Activated naive CD8-positive, alpha-beta T cell treated with anti-CD3 and anti-CD28 coated beads, Interleukin-2, amount 50 U/mL, for 16 hours (primary cell): ENCODE data around the gene STAC2.

Source experiments
- DNase-seq: peaks from one replicate; pipeline ENCODE4 v3.0.0-alpha.2; 2020; ENCODE audit warnings: low read depth, low spot score

Gene STAC2

GRCh38 chr17:39231591-39232551 lies 6.1 kb upstream of the STAC2 start:
- DNase-seq = no peak

- DNase-seq = no peak
These were observed 5.4 kb upstream of the STAC2 start for GRCh38 chr17:39231091-39231561.

- no peak for DNase-seq
These were observed 4.6 kb upstream of the STAC2 start for GRCh38 chr17:39230361-39230760.

- DNase-seq = no peak
These were observed 3.6 kb upstream of the STAC2 start for GRCh38 chr17:39229274-39229913.

- no peak for DNase-seq
These were observed 1.7 kb upstream of the STAC2 start for GRCh38 chr17:39227364-39227919.

- DNase-seq = peak; percentile 46
These were observed 376 bp upstream of the STAC2 start for GRCh38 chr17:39225959-39226683.

- DNase-seq = no peak
These were observed 902 bp downstream of the STAC2 start for GRCh38 chr17:39224778-39225307.

- DNase-seq = no peak
These were observed 1.6 kb downstream of the STAC2 start for GRCh38 chr17:39223907-39224777.

- no peak for DNase-seq
These were observed 2.6 kb downstream of the STAC2 start for GRCh38 chr17:39222866-39223834.

- no peak for DNase-seq
These were observed 3.6 kb downstream of the STAC2 start for GRCh38 chr17:39222151-39222550.

GRCh38 chr17:39221572-39221971 lies 4.2 kb downstream of the STAC2 start:
- no peak for DNase-seq

- no peak for DNase-seq
These were observed 6.0 kb downstream of the STAC2 start for GRCh38 chr17:39219647-39220154.

- no peak for DNase-seq
These were observed 6.8 kb downstream of the STAC2 start for GRCh38 chr17:39218906-39219305.

- DNase-seq = no peak
These were observed 7.9 kb downstream of the STAC2 start for GRCh38 chr17:39217734-39218369.

GRCh38 chr17:39213852-39214251 lies 11.9 kb downstream of the STAC2 start:
- no peak for DNase-seq

GRCh38 chr17:39212841-39213480 lies 12.8 kb downstream of the STAC2 start:
- DNase-seq = no peak

GRCh38 chr17:39212195-39212810 lies 13.4 kb downstream of the STAC2 start:
- no peak for DNase-seq

GRCh38 chr17:39210093-39210434 lies 15.7 kb downstream of the STAC2 start:
- DNase-seq = no peak
